ENCODE data around the gene RREB1.

Gene RREB1

GRCh38 chr6:7285416-7285815 lies 177.7 kb downstream of the RREB1 start:
- DNase-seq (ENCODE audit: low spot score) (no peak), FAIRE-seq (no peak)

GRCh38 chr6:7290079-7290478 lies 182.3 kb downstream of the RREB1 start:
- no peak for DNase-seq (ENCODE audit: low spot score)
- FAIRE-seq, result no peak

GRCh38 chr6:7292596-7293255 lies 185.0 kb downstream of the RREB1 start:
- no peak for DNase-seq (ENCODE audit: low spot score)

GRCh38 chr6:7295916-7296315 lies 188.2 kb downstream of the RREB1 start:
- DNase-seq (ENCODE audit: low spot score), result no peak
- no peak for FAIRE-seq

More at GRCh38 chr6:7292596-7293255, 185.0 kb downstream of the RREB1 start:
- no peak for FAIRE-seq

- FAIRE-seq, result no peak
- DNase-seq (ENCODE audit: low spot score), result no peak
These were observed 188.8 kb downstream of the RREB1 start for GRCh38 chr6:7296602-7297001.

- DNase-seq (ENCODE audit: low spot score), result no peak
- FAIRE-seq, result no peak
These were observed 190.4 kb downstream of the RREB1 start for GRCh38 chr6:7298113-7298512.

GRCh38 chr6:7300926-7301325 lies 193.2 kb downstream of the RREB1 start:
- no peak for DNase-seq (ENCODE audit: low spot score)
- no peak for FAIRE-seq
